Activated T-cell treated with anti-CD3 and anti-CD28 coated beads for 1 hour (primary cell): ENCODE measurements around the gene MYRFL.

Source experiments
- DNase-seq: peaks from one replicate; pipeline ENCODE4 v3.0.0-alpha.2; 2020; ENCODE audit warnings: low read depth

Gene MYRFL

DNA sequence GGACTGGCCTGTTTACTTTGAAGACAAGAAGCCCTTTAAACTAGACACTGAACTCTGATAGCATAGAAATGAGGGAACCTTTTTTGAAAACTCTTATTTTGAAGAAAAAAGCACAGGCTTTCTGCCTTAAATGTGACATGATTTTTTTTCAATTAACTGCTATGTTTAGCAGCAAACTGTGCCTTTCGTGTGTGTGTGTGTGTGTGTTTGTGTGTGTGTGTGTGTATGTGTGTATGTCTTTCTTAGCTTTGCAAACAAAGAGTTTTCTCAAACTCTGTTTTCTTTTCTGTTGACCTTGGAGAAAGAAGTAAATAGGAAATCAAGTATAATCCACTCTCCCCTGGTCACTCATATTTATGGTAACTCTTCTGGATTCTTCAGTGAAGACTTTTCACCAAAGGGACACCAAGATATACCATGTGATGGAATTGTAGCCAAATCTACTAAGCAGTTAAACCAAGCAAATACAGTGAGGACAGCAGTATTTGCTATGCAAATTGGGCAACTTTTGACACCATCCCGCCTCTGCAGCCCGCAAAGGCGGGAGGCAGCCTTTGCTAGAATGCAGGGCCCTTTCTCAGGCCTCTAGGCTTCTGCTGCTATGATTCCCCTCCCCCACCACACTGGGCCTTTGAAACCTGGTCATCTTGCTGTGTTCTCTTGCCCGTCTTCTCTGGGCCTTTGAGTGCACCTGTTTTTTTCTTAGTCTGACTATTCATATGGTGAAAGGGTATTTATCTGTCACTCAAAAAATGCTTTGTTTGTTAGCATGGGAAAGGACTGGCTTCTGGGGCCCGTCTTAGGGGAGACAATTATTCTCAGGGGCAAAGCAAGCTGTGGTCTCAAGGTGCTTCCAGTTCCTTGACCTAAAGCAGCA, 107.9 kb downstream of the MYRFL start:
- DNase-seq = no peak

DNA sequence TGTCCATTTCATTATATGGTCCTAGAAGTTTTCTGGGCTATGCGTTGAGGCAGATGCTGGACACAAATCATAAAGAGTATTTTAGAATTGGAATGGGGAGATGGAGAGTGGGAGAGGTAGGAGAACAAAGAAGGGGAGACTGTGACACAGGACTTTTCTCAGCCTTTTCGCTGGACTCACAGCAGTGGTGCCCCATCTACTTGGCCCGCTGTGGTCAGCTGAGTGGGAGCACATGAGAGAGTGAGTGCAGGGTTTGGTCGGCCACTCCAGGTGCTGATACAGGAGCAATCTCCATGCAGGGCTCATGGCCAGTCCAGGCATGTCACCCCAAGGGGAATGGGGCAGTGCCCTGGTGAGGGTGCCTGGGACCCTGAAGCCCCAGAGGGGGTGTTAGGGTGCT, 109.0 kb downstream of the MYRFL start:
- no peak for DNase-seq

DNA sequence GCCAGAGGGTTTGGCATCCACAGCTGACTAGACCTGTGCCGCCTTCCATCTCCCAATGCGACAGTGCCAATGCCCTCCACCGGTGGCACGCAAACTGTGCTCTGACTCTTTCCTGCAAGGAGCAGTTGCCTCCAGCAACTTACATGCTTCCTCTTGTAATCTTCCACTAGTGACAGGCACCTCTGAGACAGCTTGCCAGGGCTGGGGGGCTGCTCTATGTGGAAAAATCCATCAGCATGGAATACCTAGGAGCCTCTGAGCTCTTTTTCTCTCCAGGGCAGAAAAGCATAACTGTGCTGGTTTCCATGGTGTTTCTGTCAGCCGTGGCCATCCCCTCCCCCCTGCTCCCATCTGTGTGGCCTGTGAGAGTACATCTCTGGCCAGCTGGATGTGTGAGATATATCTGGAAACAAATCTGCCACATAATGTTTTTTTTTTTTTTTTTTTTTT, 110.6 kb downstream of the MYRFL start:
- DNase-seq = no peak

DNA sequence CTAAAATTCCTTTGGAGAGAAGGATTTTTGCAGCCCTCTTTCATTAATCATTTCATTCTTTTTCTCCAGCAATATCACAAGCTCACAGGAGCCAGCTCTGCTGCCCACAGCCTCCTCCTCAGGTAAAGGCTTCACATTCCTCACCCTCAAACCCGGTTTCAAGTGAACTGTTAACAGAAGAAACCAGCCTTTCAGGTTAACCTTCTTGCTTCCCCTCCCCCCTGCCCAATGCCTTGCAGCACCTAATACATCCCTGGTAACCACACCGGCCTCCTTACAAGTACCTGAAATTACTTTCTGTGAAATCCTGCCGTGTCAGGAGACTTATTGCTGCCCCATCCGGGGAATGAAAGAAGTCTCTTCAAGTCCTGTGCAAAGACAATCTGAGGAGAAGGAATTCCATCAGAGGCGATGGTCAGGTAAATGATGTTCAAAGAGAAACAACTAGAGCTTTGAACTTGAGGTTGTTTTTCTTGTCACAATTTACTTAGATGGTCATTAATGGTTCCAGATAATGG, 111.2 kb downstream of the MYRFL start:
- no peak for DNase-seq

DNA sequence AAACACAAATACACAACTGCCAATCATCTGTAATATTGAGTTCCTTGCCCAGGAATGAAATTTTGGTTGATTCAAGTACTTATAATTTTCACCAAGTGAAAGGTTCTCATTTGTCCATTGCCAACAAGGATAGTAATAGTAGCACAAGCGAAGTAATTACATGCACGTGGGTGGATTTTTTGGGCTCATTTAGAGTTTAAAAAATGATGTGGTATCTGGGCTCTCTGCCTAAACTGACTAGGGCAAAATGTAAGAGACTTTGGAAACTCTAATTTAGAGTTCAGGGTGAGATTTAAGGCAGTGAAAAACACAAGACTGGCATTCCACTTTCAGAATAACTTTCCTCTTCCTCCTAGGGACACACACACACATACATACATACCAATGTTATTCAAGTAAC, 111.7 kb downstream of the MYRFL start:
- no peak for DNase-seq

DNA sequence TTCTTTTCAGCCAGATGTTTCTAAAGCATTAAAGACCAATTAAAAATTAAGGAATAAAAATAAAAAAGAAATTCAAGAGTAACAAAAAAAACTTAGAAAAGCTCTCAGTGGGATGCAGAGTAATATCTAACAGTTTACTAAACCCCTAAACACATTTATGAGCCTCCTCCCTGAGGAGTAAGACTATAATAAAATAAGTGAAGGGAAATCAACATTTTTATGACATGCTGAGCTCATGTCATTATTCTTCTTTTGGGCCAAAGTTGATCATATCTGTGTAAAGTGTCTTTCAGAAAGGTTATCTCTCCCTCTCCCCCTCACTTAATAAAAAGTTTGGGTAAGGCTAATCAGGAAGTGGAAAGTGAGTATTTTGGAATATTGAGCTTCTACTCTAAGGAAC, 122.1 kb downstream of the MYRFL start:
- no peak for DNase-seq

DNA sequence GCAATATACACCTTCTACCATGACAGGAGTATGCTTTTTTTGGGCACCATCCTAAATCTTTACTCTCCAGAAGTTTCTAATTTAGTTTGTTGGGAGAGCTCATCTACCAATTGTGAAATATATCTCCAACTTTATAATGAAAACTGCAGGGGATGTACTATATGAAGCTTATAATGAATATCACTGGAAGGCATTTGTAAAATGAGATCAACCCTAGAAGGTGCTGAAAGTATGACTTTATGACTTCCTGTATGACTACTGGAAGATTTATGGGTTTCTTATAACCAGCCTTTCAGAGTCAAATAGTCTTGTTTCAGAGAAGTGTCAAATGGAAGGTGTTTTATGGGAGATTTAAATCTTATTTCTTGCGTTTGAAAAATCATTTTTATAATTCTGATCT, 122.9 kb downstream of the MYRFL start:
- DNase-seq = no peak

DNA sequence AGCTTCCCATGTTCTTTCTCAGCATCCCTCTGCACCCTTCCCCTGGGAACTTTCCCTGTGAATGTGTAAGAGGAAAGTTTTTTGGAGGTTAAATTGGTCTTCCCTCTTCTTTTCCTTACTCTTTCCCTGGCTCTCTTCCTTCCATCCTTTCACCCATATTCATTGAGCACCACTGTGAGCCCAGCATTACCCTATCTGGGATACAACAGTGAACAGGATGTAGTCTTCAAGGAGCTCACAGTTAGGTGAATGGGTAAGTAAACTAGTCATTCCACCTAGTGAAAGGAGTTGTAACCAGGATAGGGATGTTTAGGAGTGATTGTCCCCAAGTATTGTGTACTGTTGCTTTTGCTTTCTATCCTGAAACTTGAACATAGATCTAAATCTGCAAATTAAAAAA, 123.8 kb downstream of the MYRFL start:
- DNase-seq = no peak

DNA sequence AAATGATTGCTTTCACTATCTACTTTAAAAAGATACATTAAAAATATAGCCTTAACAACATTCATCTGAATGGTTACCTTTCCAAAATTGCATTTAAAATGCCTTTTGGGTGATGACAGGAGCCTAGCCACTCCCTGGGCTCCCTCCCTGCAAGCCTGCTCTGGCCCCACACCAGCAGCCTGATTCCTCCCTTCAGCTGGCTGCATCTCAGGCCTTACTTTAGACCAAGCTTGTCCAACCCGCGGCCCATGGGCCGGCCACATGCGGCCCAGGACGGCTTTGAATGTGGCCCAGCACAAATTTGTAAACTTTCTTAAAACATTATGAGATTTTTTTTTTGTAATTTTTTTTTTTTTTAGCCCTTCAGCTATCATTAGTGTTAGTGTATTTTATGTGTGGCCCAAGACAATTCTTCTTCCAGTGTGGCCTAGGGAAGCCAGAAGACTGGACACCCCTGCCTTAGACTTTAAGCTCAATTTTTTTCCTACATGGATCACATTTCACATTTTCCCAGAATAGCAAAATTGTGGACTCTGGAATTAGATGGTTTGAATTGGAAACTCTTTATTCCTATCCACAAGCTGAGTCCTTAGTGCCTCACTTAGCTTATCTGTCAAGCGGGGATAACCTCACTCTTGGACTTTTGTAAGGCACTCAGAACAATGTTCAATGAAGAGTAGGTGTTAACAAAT, 124.4 kb downstream of the MYRFL start:
- no peak for DNase-seq

DNA sequence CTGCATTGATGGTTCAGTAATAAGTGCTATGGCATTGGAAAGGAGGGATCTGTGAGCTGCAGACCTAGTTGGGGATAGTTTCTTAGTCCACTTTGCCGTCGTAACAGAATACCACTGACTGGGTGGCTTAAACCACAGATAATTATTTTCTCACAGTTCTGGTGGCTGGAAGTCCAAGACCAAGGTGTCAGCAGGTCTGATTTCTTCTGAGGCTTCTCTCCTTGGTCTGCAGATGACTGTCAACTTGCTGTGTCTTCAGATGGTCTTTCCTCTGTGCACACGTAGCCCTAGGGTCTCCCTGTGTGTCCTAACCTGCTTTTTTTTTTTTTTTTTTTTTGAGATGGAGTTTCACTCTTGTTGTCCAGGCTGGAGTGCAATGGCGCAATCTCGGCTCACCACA, 126.1 kb downstream of the MYRFL start:
- no peak for DNase-seq

DNA sequence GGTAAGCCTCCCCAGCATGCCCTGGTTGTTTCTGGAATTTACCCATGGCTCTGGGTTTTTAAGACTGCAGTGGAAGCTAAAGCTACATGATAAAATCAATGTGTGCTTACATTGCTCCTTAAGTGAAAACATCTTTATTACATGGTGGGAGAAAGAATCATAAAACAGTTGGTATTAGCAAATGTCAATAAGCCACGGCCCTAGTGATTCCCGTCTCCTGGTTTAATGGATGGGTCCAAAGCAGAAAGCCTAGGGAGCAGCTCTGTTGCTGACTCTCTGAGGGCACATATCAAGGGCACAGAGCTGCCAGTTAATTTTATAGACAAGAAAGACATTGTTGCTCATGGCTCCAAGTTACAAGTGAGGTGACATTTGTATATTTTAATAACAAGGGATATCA, 127.9 kb downstream of the MYRFL start:
- no peak for DNase-seq

DNA sequence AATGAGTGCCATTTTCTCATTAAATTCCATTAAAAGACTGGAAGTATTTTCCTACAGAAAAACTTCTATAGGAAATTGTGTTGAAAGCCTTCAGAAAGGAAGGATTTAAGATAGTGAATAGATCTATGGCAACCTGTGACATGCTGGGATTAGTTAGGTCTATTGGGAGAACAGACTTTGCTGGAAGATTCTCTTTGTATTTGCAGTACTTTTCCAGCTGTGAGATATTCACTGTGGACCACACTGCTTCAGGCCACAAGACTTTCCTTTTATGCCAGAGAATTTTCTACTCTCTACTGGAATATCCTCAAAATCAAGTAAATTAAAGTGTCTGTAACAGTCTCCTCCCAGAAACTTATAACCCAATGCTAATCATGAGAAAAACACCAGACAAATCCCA, 136.2 kb downstream of the MYRFL start:
- DNase-seq = no peak

DNA sequence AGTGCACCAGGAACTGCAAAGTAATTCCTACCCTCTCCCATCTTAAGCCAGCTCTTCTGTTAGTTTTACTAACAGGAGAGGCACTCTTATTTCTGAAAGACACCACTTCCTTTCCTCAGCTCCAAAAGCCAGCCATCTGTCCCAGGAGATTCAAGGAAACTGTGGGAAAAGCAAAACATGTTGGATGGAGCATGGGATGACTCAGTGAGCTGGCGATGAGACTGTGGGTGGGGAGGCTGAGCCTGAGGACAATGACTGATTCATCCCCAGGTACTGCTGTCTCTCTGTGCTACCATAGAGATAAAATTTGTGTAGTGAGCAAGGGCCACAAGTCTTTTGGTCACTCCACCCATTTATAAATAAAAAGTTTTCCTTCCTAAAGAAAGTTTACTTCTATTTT, 141.4 kb downstream of the MYRFL start:
- no peak for DNase-seq

DNA sequence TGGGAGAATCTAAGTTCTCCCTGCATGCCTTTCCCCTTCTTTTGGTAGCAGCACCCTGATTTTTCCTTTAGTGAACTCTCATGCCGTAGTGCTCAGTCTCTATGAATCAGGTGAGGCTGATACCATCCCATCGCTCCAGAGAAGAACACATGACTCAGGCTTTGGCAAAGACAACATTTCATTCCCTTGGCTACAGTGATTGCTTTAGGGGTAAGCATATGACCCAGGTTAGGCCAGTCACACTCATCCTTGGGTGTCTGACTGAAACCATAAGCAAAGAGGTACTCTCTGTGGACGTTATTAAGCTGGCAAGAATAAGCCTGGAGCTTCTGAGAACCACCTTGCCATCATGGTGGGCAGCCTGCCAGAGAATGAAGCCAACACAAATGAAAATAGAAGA, 141.8 kb downstream of the MYRFL start:
- no peak for DNase-seq

DNA sequence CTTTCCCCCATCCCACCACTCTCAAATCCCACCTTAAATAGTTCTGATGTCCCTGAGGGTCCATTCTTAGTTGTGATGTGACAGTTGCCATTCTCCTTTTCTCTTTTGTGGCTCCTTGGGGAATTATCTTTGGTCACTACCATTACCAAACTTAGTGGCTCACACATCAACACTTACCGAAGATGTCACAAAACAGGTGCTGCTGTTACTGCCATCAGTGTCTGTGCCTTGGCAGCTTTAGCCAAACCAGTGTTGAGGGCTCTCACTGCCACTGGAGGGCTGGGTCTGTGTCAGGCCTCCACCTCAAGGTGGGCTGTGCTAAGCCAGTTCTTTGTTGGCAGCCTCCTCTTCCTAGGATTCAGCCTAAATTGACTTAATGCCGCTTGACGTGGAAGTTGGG, 144.0 kb downstream of the MYRFL start:
- DNase-seq = no peak

DNA sequence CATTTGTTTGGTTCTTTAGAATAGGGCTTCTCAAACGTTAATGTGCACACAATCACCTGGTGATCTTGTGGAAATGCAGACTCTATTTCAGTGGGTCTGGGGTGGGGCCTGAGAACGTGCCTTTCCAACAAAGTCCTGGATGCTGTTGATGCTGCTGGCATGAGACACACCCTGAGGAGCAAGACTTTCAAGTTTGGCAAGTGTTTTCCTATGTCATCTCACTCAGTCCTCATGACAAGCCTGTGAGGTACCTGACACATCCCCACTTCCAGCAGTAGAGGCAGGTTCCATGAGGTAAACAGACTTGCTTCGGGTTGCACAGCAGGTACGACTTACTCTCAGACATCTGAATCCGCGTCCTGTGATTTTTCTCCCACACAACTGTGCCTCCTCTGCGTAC, 147.1 kb downstream of the MYRFL start:
- DNase-seq = no peak

DNA sequence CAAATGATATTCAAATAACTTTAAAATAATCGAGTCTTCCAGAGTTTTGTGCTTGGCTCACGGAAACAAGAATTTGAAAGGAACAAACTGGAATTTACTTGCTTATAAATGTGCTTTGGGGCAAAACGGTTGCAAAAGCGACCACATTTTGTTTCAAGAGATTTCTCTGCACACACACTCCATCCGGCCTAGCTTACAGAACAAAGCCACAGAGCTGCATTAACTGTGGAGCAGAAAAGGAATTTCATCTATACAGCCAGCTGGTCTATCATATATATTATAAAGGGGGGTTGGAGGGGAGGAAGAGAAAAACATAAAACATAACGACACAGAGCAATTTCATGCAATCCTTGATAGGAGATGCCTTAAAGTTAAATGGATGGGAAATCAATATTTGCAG, 153.0 kb downstream of the MYRFL start:
- DNase-seq = no peak

DNA sequence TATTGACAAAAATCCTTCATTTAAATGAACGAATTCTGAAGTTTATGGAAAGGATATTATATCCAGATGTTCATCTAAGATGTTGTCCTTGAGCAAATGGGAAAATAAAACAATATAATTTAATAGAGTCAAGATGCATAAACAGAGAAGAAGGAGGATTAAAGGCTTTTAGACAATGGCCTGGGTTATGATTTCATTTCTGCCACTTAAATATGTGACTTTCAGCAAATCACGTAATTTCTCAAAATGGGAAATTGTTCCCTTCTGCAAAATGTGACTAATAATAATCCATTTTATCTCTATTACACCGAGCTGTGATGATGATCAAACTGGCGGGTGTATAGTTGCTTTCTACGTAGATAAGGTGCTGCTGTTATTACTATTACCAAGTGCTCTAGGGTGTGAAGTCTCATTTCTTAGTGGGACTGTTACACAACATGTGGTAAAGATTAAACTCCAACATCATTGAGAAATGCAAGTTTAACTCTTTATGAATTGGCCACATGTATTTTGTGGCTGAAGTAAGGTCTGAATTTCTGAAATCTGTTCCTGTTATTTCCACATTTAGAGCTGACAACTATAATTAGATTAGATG, 157.0 kb downstream of the MYRFL start:
- DNase-seq = no peak

DNA sequence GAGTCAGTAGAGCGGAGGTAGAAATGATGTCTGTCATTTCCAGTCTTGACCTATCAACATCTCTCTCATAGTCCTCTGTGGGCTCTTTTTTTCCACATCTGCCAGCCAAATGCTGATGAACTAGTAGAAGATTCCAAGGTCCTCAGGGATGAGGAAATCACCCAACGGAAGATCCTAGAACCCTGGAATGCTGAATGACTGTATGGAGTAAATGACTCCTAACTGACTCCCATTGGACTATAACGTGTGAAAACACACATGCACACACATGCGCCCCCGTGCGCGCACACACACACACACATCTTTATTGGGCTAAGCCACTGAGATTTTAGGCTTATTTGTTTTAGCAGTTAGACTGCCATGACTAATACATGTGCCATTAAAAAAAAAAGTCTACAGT, 159.2 kb downstream of the MYRFL start:
- DNase-seq = no peak

DNA sequence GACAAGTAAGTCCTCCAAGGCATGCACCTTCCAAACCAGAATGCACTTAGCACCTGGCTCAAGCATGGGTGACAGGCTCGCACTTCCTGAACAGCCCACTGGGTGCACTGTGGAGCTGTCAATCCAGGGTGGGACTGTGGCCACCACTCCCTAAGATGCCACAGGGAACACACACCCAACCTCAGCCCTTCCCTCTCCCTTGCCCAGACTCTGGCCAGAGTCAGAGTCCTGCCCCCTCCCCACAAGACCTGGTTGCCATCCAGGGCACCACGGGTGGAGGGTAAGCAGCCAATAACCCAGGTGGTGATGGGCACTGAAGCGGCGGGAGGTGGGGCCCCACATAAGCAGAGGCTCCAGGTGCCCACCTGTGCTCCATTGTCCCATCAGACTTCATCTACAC, 160.6 kb downstream of the MYRFL start:
- no peak for DNase-seq

DNA sequence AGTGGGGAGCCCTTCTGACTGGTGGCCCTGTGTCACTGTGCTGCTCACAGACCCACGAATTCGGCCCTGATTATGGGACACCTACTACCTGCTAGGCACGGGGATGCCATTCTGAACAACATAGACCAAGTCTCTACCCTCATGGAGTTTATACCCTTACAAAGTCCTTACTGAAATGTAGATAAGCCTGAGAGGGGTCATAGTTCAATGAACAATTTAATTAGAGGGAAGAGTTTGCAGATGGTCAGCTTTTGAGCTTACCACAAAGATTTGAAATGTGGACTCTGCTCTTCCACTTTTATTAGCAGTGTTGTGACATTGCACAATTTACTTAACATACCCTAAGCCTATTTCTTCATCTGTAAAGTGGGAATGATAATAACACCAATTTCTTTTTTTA, 161.1 kb downstream of the MYRFL start:
- DNase-seq = no peak

DNA sequence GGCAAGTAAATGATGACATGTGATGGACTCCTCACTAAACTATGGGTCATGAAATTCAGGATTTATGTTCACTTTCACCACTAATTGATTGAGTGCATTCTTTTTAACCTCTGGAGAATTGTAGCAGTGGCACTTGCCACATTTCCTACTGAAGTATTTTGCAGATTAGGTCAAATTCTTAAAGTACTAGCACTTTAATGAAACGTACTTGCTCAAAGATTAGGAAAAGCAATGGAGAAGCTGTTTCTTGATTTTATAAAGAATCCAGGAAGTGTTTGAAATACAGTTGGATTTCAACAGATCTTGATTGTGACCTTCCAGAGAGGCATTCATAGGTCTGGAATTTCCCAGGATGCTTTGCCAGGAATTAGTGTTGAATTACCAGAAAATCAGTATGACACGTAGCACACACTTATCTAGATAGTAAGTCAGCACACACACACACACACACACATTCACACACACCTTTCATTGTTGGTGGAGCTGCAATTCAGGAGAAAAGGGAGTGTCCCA, 162.6 kb downstream of the MYRFL start:
- no peak for DNase-seq
